ENCODE measurements around the gene PRR19.

PRR19 gene

GRCh38 chr19:42278452-42279154 is 23.3 kb upstream of the PRR19 start:
- Mint-ChIP-seq H3K27me3 (ENCODE audit: low read depth, poor library complexity) (no peaks in the 10 kb centered on the region), H3K4me1 (peaks cover 31% of the 10 kb centered on the region), H3K27ac (peak overlapping the region; percentile 84), H3K36me3 (ENCODE audit: low read depth) (peaks cover 14% of the 10 kb centered on the region), H3K4me3 (peak overlapping the region; percentile 93), H3K9me3 (no peaks in the 10 kb centered on the region)
- no peak for TF ChIP-seq CTCF (IDR thresholded peaks at IDR 0.05)
- no peak for DNase-seq

GRCh38 chr19:42279155-42279901 is 22.6 kb upstream of the PRR19 start:
- no peaks in the 10 kb centered on the region for H3K27me3 Mint-ChIP-seq (ENCODE audit: low read depth, poor library complexity)
- H3K36me3 Mint-ChIP-seq (ENCODE audit: low read depth): peaks cover 14% of the 10 kb centered on the region
- H3K4me1 Mint-ChIP-seq: peaks cover 31% of the 10 kb centered on the region
- TF ChIP-seq CTCF (IDR thresholded peaks at IDR 0.05): no peak
- H3K9me3 Mint-ChIP-seq: no peaks in the 10 kb centered on the region
- H3K4me3 Mint-ChIP-seq: peak overlapping the region; percentile 93
- no peak for DNase-seq
- peak overlapping the region; percentile 84 for H3K27ac Mint-ChIP-seq

- peak; percentile 95 for TF ChIP-seq CTCF (IDR thresholded peaks at IDR 0.05)
- H3K4me3 Mint-ChIP-seq: peak overlapping the region; percentile 93
- H3K9me3 Mint-ChIP-seq: no peaks in the 10 kb centered on the region
- H3K27ac Mint-ChIP-seq: peak overlapping the region; percentile 84
- no peaks in the 10 kb centered on the region for H3K27me3 Mint-ChIP-seq (ENCODE audit: low read depth, poor library complexity)
- peak; percentile 91 for DNase-seq
- H3K4me1 Mint-ChIP-seq: peaks cover 37% of the 10 kb centered on the region
- peaks cover 6% of the 10 kb centered on the region for H3K36me3 Mint-ChIP-seq (ENCODE audit: low read depth)
These were observed 21.8 kb upstream of the PRR19 start for GRCh38 chr19:42279902-42280814.

GRCh38 chr19:42280815-42281145 is 21.2 kb upstream of the PRR19 start:
- Mint-ChIP-seq H3K4me1 (peaks cover 43% of the 10 kb centered on the region), H3K27ac (no peak overlapping the region), H3K36me3 (ENCODE audit: low read depth) (peaks cover 5% of the 10 kb centered on the region), H3K9me3 (no peaks in the 10 kb centered on the region), H3K27me3 (ENCODE audit: low read depth, poor library complexity) (no peaks in the 10 kb centered on the region), H3K4me3 (peak overlapping the region; percentile 78)
- TF ChIP-seq CTCF (IDR thresholded peaks at IDR 0.05): no peak
- DNase-seq: no peak

GRCh38 chr19:42281146-42281826 is 20.6 kb upstream of the PRR19 start:
- H3K27me3 Mint-ChIP-seq (ENCODE audit: low read depth, poor library complexity): no peaks in the 10 kb centered on the region
- no peak overlapping the region for H3K27ac Mint-ChIP-seq
- DNase-seq: no peak
- H3K4me3 Mint-ChIP-seq: peak overlapping the region; percentile 78
- H3K36me3 Mint-ChIP-seq (ENCODE audit: low read depth): no peaks in the 10 kb centered on the region
- peaks cover 43% of the 10 kb centered on the region for H3K4me1 Mint-ChIP-seq
- H3K9me3 Mint-ChIP-seq: no peaks in the 10 kb centered on the region
- no peak for TF ChIP-seq CTCF (IDR thresholded peaks at IDR 0.05)
